ENCODE data around the gene WASF2.

DNA sequence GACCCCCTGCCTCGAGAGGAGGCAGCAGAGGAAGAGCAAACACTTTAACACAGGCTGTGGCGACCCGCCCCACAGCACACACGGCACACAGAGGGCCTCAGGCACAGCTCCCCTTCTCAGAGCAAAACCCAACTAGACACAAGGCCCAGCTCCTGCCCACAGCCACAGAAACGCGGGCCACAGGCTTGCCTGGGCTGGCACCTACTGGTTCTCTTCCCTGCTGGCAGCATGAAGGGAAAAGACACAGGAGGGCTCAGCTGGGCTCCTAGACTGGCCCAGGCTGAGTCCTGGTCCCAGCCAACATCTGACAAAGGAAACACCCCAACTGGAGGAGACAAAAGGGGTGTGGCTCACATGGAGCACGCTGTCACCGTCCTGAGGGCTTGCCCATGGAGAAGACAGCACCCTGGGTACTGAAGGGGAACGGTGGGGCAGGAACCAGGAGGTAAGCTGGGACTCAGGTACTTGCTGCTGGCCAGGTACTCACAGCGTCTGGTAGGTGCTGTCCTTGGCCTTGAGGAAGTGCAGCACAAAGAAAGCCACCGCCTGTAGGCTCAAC, 110.3 kb downstream of the WASF2 start:
- TF ChIP-seq, protein P1, sequence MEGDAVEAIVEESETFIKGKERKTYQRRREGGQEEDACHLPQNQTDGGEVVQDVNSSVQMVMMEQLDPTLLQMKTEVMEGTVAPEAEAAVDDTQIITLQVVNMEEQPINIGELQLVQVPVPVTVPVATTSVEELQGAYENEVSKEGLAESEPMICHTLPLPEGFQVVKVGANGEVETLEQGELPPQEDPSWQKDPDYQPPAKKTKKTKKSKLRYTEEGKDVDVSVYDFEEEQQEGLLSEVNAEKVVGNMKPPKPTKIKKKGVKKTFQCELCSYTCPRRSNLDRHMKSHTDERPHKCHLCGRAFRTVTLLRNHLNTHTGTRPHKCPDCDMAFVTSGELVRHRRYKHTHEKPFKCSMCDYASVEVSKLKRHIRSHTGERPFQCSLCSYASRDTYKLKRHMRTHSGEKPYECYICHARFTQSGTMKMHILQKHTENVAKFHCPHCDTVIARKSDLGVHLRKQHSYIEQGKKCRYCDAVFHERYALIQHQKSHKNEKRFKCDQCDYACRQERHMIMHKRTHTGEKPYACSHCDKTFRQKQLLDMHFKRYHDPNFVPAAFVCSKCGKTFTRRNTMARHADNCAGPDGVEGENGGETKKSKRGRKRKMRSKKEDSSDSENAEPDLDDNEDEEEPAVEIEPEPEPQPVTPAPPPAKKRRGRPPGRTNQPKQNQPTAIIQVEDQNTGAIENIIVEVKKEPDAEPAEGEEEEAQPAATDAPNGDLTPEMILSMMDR (IDR thresholded peaks at IDR 0.05) = no peak
- no peak for TF ChIP-seq POLR2A (IDR thresholded peaks at IDR 0.05)
- no peak for TF ChIP-seq EP300 (IDR thresholded peaks at IDR 0.05)
- TF ChIP-seq POLR2AphosphoS5 (IDR thresholded peaks at IDR 0.05) = no peak
